Muscle of back (tissue), 11 donors: Measurements from ENCODE around the gene PCYT2. TPM values are rescaled to one million over a fixed set of nuclear protein-coding genes. Genes with fewer than 3 reads are reported as not detected.

Experiments used
- DNase-seq, 3 donors: peaks; one replicate each; pipeline versions ENCODE4 v3.0.0 to v3.0.0-alpha.2; 2013
- polyA plus RNA-seq, 10 donors: library from polyadenylated mRNA; unstranded; fragments of 120-200 nt; gene quantifications; one replicate each; pipeline ENCODE4 v1.2.1, GENCODE V29; 2013; ENCODE audit not compliant: insufficient read length in 10 of 10

PCYT2 gene
- polyA plus RNA-seq, 10 donors = 7.9 to 14.0 (median 10.2) TPM

- DNase-seq = no peak
Measured at GRCh38 chr17:81858967-81859905, 52.0 kb downstream of the PCYT2 start.

DNA sequence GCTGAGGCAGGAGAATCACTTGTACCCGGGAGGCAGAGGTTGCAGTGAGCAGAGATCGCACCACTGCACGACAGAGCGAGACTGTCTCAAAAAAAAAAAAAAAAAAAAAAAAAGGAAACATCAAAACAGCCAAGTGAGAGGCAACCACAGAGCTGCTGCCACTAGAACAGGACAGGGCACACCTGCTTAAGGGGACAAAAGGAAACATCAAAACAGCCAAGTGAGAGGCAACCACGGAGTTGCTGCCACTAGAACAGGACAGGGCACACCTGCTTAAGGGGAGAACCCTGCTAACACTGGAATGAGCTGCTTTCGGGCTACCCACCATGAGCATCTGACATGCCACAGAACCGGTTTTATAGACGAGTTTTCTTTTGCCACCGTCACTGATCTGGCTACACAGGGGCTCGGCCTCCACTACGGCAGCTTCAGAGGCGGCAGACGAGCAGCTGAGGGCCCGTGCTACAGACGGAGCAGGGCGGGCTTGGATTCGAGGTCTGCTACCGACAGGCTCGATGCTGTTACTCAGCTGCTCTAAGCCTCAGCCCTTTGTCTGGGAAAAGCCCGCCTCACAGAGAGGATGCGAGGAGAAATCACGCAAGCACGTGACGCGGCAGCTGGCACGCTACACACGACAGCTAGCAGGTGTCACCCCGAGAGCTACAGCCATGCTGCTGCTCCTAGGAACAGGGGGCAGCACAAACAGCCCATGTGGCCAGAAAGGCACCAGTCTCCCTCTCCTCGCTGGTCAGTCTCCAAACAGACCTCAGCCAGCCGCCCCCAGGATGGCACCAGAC lies 52.8 kb downstream of the PCYT2 start:
- DNase-seq = no peak

- DNase-seq = no peak
Measured at GRCh38 chr17:81854974-81855774, 56.0 kb downstream of the PCYT2 start.

GRCh38 chr17:81852237-81852636 lies 59.0 kb downstream of the PCYT2 start:
- no peak for DNase-seq

DNA sequence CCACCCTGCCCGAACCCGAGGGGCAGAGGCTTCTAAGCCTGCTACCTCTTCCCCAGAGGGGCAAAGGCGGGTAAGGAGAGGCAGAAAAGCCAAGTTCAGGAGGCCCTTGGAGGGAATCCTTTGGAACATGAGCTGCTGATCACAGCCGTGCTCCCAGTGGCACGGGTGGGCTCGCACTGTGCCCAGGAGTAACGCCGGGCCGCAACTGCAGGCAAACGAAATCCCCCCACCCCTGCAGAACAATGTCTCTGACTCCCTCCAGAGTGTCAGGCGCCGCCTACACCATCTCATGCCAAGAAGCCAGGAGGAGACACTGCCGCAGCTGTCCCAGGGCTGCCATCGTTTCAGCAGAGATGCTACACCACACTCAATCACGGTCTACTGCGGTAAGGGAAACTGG lies 59.8 kb downstream of the PCYT2 start:
- DNase-seq = no peak

Other genes starting within 250 kb of the PCYT2 start
- 10 to 100 TPM in 4 of 10 donors, 1 to 10 TPM in 6; 6.0 to 15.8 (median 8.8) TPM for gene OXLD1, start 244.8 kb downstream of the PCYT2 start, polyA plus RNA-seq
- 10 to 100 TPM in 9 of 10 donors, 1 to 10 TPM in 1; 8.8 to 16.1 (median 12.5) TPM for gene CCDC137, start 244.7 kb downstream of the PCYT2 start, polyA plus RNA-seq
- gene ARL16, start 227.6 kb downstream of the PCYT2 start, polyA plus RNA-seq = 10 to 100 TPM; 23.4 to 34.1 (median 27.2) TPM
- gene HGS, start 227.4 kb downstream of the PCYT2 start, polyA plus RNA-seq = 10 to 100 TPM; 41.5 to 61.6 (median 46.8) TPM
- 10 to 100 TPM; 44.5 to 62.6 (median 51.9) TPM for gene MRPL12, start 208.0 kb downstream of the PCYT2 start, polyA plus RNA-seq
- gene SLC25A10, start 199.1 kb downstream of the PCYT2 start, polyA plus RNA-seq = 1 to 10 TPM; 1.7 to 4.9 (median 3.7) TPM
- under 1 TPM in 1 of 10 donors, not detected in 9; 0.10 TPM for gene GCGR, start 107.2 kb downstream of the PCYT2 start, polyA plus RNA-seq
- 100 to 1,000 TPM in 5 of 10 donors, 10 to 100 TPM in 5; 67.2 to 139 (median 102) TPM for gene MCRIP1, start 78.1 kb downstream of the PCYT2 start, polyA plus RNA-seq
- gene PPP1R27, start 76.3 kb downstream of the PCYT2 start, polyA plus RNA-seq = 10 to 100 TPM; 13.2 to 84.6 (median 36.4) TPM
- gene P4HB, start 50.9 kb downstream of the PCYT2 start, polyA plus RNA-seq = 100 to 1,000 TPM; 359 to 534 (median 424) TPM
- gene ARHGDIA, start 40.1 kb downstream of the PCYT2 start, polyA plus RNA-seq = 100 to 1,000 TPM; 128 to 225 (median 163) TPM
- 10 to 100 TPM; 49.7 to 81.7 (median 60.7) TPM for gene ALYREF, start 19.8 kb downstream of the PCYT2 start, polyA plus RNA-seq
- gene ANAPC11, start 19.7 kb downstream of the PCYT2 start, polyA plus RNA-seq = 100 to 1,000 TPM in 4 of 10 donors, 10 to 100 TPM in 6; 77.7 to 136 (median 93.3) TPM
- 1 to 10 TPM in 2 of 10 donors, under 1 TPM in 5, not detected in 3; 0.13 to 1.2 (median 0.64) TPM for gene NPB, start 9.2 kb downstream of the PCYT2 start, polyA plus RNA-seq
- 1 to 10 TPM; 5.3 to 9.4 (median 6.9) TPM for gene SIRT7, start 6.8 kb upstream of the PCYT2 start, polyA plus RNA-seq
- gene MAFG, start 16.3 kb upstream of the PCYT2 start, polyA plus RNA-seq = 10 to 100 TPM; 12.3 to 14.8 (median 13.9) TPM
- gene PYCR1, start 25.9 kb upstream of the PCYT2 start, polyA plus RNA-seq = 100 to 1,000 TPM in 1 of 10 donors, 10 to 100 TPM in 9; 52.3 to 103 (median 61.8) TPM
- gene MYADML2, start 35.8 kb upstream of the PCYT2 start, polyA plus RNA-seq = 10 to 100 TPM in 9 of 10 donors, 1 to 10 TPM in 1; 8.9 to 29.8 (median 22.3) TPM
- gene NOTUM, start 49.8 kb upstream of the PCYT2 start, polyA plus RNA-seq = 1 to 10 TPM; 1.5 to 4.2 (median 2.8) TPM
- 10 to 100 TPM; 15.5 to 28.4 (median 21.6) TPM for gene ASPSCR1, start 66.2 kb upstream of the PCYT2 start, polyA plus RNA-seq
- gene CENPX, start 111.5 kb upstream of the PCYT2 start, polyA plus RNA-seq = 10 to 100 TPM; 26.6 to 42.8 (median 31.0) TPM
- gene LRRC45, start 111.9 kb upstream of the PCYT2 start, polyA plus RNA-seq = 10 to 100 TPM in 3 of 10 donors, 1 to 10 TPM in 7; 5.3 to 12.7 (median 8.5) TPM
- gene RAC3, start 120.3 kb upstream of the PCYT2 start, polyA plus RNA-seq = 10 to 100 TPM in 2 of 10 donors, 1 to 10 TPM in 8; 4.7 to 27.6 (median 8.2) TPM
- 10 to 100 TPM; 20.6 to 42.5 (median 35.0) TPM for gene DCXR, start 126.3 kb upstream of the PCYT2 start, polyA plus RNA-seq
- gene RFNG, start 140.4 kb upstream of the PCYT2 start, polyA plus RNA-seq = 10 to 100 TPM; 18.2 to 39.0 (median 29.2) TPM
- gene GPS1, start 140.5 kb upstream of the PCYT2 start, polyA plus RNA-seq = 10 to 100 TPM; 60.4 to 72.8 (median 66.1) TPM
- gene DUS1L, start 154.4 kb upstream of the PCYT2 start, polyA plus RNA-seq = 10 to 100 TPM; 43.1 to 61.5 (median 53.2) TPM
- 10 to 100 TPM; 17.6 to 47.7 (median 28.6) TPM for gene FASN, start 186.8 kb upstream of the PCYT2 start, polyA plus RNA-seq